ENCODE data around the gene AUTS2.

- TF ChIP-seq POLR2A (IDR thresholded peaks at IDR 0.05) (no peak), CTCF (IDR thresholded peaks at IDR 0.05) (no peak)
These were observed 1168.4 kb downstream of the AUTS2 start for GRCh38 chr7:70766694-70767093.
